Neutrophil (primary cell): Measurements from ENCODE around the gene ZNF496.
"Not testable (repeated sequence)": the region's sequence is repeated elsewhere in the genome, so short reads cannot be mapped to it uniquely, and the experiment has no call there.

Experiments used
- H3K27ac ChIP-seq: fragments of 200-600 bp; sonication (generic); 2 replicates; pipeline ENCODE4 v1.5.1; 2016; ENCODE audit warnings: mild to moderate bottlenecking, moderate library complexity
- H3K27me3 ChIP-seq: fragments of 200-600 bp; sonication (generic); 2 replicates; pipeline ENCODE4 v1.6.0; 2016; ENCODE audit warnings: mild to moderate bottlenecking
- H3K36me3 ChIP-seq: fragments of 200-600 bp; sonication (generic); 2 replicates; pipeline ENCODE4 v1.5.1; 2017
- H3K4me1 ChIP-seq, 2 experiments: fragments of 200-600 bp in 1 of 2; sonication (generic) in 1 of 2; 1 replicate in 1 of 2; 2 replicates in 1 of 2; pipeline versions ENCODE4 v1.5.1 to v1.6.1; 2013 to 2016; ENCODE audit warnings: low read depth in 1 of 2, low read length in 1 of 2, mild to moderate bottlenecking in 1 of 2, moderate library complexity in 1 of 2; ENCODE audit not compliant: control insufficient read depth in 1 of 2, insufficient read depth in 1 of 2
- H3K4me3 ChIP-seq, 2 experiments: fragments of 200-600 bp in 1 of 2; sonication (generic) in 1 of 2; 1 replicate in 1 of 2; 2 replicates in 1 of 2; pipeline ENCODE4 v1.5.1; 2013 to 2016; ENCODE audit warnings: low read depth in 1 of 2, low read length in 1 of 2, mild to moderate bottlenecking in 1 of 2, moderate library complexity in 1 of 2
- H3K9me3 ChIP-seq: fragments of 200-600 bp; sonication (generic); 2 replicates; pipeline ENCODE4 v1.5.1; 2016
- CTCF ChIP-seq: fragments of 200-600 bp; sonication (generic); IDR thresholded peaks from 2 replicates; pipeline ENCODE4 v1.5.1; 2016; ENCODE audit warnings: antibody characterized with exemption

Gene ZNF496

GRCh38 chr1:247266053-247266452 is 65.6 kb downstream of the ZNF496 start:
- Histone ChIP-seq H3K27ac (no peak overlapping the region), H3K9me3 (no peaks in the 10 kb centered on the region), H3K4me1 (no peaks in the 10 kb centered on the region), H3K27me3 (no peaks in the 10 kb centered on the region), H3K4me3 (no peak overlapping the region), H3K36me3 (no peaks in the 10 kb centered on the region)
- TF ChIP-seq CTCF = no peak

- H3K27ac ChIP-seq, H3K4me3 ChIP-seq, H3K9me3 ChIP-seq, H3K27me3 ChIP-seq, H3K4me1 ChIP-seq, H3K36me3 ChIP-seq: not testable (repeated sequence)
Observed at GRCh38 chr1:247255772-247256171, 75.9 kb downstream of the ZNF496 start, which contains the start of gene VN1R5. VN1R5 (plus strand) TSS chr1:247256072.

GRCh38 chr1:247247568-247247967 is 84.1 kb downstream of the ZNF496 start:
- H3K4me1 ChIP-seq = no peaks in the 10 kb centered on the region
- TF ChIP-seq CTCF = no peak
- no peak overlapping the region for H3K4me3 ChIP-seq
- H3K36me3 ChIP-seq = no peaks in the 10 kb centered on the region
- H3K27me3 ChIP-seq = no peaks in the 10 kb centered on the region
- peaks cover 4% of the 10 kb centered on the region for H3K9me3 ChIP-seq
- no peak overlapping the region for H3K27ac ChIP-seq
